ENCODE measurements around the gene MSH5.

DNA sequence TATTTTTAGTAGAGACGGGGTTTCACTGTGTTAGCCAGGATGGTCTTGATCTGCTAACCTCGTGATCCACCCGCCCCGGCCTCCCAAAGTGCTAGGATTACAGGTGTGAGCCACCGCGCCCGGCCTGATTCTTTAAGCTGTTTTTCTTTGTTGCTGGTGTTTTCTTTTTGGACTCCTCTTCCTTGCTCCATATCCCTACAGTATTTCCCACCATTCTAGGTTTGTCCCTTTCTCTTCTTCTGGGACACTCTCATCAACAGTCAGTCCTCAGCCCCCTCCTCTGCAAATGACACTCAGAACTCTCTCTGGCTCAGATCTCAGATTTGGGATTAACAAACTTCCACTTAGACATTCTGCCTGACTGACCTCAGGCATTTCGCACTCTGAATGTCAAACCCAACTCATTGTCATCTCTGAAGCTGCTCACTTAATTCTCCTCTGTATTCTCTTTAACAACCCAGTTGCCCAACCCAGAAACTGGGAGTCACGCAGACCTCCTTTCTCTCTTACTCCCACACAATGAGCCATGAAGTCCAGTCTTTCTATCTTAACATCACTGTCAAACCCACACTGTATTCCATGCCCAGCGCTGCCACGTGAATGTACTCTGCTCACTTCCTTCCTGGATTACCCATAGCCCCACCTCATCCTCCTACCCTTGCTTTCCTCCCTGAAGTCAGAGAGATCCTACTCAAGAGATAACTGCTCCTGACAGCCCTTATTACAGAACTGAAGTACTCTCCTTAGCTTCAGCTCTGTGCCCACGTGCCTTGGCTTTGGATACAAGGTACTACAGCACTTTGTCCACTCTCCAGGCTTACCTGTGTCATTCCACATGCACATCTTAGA lies 14.1 kb upstream of the MSH5 start:
- TF ChIP-seq, protein P1, sequence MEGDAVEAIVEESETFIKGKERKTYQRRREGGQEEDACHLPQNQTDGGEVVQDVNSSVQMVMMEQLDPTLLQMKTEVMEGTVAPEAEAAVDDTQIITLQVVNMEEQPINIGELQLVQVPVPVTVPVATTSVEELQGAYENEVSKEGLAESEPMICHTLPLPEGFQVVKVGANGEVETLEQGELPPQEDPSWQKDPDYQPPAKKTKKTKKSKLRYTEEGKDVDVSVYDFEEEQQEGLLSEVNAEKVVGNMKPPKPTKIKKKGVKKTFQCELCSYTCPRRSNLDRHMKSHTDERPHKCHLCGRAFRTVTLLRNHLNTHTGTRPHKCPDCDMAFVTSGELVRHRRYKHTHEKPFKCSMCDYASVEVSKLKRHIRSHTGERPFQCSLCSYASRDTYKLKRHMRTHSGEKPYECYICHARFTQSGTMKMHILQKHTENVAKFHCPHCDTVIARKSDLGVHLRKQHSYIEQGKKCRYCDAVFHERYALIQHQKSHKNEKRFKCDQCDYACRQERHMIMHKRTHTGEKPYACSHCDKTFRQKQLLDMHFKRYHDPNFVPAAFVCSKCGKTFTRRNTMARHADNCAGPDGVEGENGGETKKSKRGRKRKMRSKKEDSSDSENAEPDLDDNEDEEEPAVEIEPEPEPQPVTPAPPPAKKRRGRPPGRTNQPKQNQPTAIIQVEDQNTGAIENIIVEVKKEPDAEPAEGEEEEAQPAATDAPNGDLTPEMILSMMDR (IDR thresholded peaks at IDR 0.05), result no peak
- no peak for TF ChIP-seq POLR2A (IDR thresholded peaks at IDR 0.05)

Data from esophagus squamous epithelium (tissue), 4 donors.